Left ventricle myocardium inferior (tissue), 1 donor: ENCODE results near the gene CLEC16A. TPM values are rescaled to one million over a fixed set of nuclear protein-coding genes. Genes with fewer than 3 reads are reported as not detected.

Source experiments
- DNase-seq: peaks from one replicate; pipeline ENCODE4 v3.0.0-alpha.2; 2020
- H3K27ac ChIP-seq: fragments of 200-600 bp; replicated peaks from 2 replicates; pipeline ENCODE4 v1.8.0; 2021
- H3K27me3 ChIP-seq: fragments of 200-600 bp; 2 replicates; pipeline ENCODE4 v1.8.0; 2021; ENCODE audit warnings: low read depth
- H3K36me3 ChIP-seq: fragments of 200-600 bp; 2 replicates; pipeline ENCODE4 v1.8.0; 2021
- H3K4me1 ChIP-seq: fragments of 200-600 bp; 2 replicates; pipeline ENCODE4 v1.8.0; 2021
- H3K4me3 ChIP-seq: fragments of 200-600 bp; 2 replicates; pipeline ENCODE4 v1.8.0; 2021; ENCODE audit warnings: mild to moderate bottlenecking, moderate library complexity
- H3K9me3 ChIP-seq: fragments of 200-600 bp; replicated peaks from 2 replicates; pipeline ENCODE4 v1.8.0; 2021
- intact Hi-C: fragments of 100-400 bp; cut with micrococcal nuclease; formaldehyde crosslinking; loops from one replicate; pipeline ENCODE4 v1.11.0; 2022
- total RNA-seq: library from RNA; stranded (reverse); fragmentation: NEBNext Ultra II Directional; extraction: Animal tissue kit (Norgen Biotek cat#: 25700); gene quantifications from one replicate; pipeline ENCODE4 v1.2.1, GENCODE V29; 2021
- TF ChIP-seq, protein P1 (sequence below): fragments of 200-600 bp; IDR thresholded peaks from 2 replicates; pipeline ENCODE4 v1.8.0; 2021; ENCODE audit warnings: antibody characterized with exemption, mild to moderate bottlenecking, borderline replicate concordance
- donor health status: DM: no; HTN: yes; CAD: no; lungs with severe emphysema.

Gene CLEC16A
- total RNA-seq, 1 donor from 2014 or later: 24.6 TPM

DNA sequence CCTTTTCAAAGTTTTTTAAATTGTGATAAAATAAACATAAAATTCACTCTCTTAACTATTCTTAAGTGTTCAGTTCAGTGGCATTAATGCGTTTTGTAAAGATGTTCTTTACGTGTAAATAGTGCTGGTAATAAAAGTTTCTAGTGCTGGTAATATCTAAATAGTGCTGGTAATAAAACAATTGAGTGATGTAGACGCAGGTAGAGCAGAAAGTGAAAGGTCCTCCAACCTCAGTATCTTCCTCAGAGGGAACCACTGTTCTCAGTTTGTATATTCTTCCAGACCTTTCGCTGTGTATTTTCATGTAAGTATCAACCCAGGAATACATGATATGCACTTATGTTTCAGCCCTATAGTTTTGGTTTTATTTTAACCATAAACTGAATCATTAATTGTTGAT, 53.1 kb downstream of the CLEC16A start:
- TF ChIP-seq, protein P1, sequence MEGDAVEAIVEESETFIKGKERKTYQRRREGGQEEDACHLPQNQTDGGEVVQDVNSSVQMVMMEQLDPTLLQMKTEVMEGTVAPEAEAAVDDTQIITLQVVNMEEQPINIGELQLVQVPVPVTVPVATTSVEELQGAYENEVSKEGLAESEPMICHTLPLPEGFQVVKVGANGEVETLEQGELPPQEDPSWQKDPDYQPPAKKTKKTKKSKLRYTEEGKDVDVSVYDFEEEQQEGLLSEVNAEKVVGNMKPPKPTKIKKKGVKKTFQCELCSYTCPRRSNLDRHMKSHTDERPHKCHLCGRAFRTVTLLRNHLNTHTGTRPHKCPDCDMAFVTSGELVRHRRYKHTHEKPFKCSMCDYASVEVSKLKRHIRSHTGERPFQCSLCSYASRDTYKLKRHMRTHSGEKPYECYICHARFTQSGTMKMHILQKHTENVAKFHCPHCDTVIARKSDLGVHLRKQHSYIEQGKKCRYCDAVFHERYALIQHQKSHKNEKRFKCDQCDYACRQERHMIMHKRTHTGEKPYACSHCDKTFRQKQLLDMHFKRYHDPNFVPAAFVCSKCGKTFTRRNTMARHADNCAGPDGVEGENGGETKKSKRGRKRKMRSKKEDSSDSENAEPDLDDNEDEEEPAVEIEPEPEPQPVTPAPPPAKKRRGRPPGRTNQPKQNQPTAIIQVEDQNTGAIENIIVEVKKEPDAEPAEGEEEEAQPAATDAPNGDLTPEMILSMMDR: no peak
- Histone ChIP-seq H3K4me3 (no peak overlapping the region), H3K27ac (no peak overlapping the region), H3K9me3 (no peaks in the 10 kb centered on the region), H3K36me3 (peaks cover 38% of the 10 kb centered on the region), H3K27me3 (no peaks in the 10 kb centered on the region), H3K4me1 (peaks cover 9% of the 10 kb centered on the region)
- intact Hi-C loops: no loop called here
- no peak for DNase-seq

DNA sequence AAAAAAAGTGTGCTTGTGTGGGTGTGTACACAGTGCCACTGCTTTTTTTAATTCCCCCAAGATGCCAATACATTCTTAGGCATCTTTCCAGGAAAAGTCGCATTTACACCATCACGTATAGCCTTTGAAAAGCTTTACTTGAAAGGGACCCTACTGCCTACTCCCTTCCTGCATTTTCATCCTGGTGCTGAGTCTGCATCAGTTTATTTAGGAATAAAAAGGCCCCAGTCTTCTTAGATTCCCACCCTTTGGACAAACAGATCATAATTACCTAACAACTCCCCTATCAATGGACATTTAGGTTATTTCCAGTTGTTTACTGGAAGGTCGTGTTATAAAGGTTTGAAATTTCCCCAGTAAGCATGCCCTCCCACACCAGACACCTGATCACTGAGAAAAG, 54.9 kb downstream of the CLEC16A start:
- H3K27me3 ChIP-seq: no peaks in the 10 kb centered on the region
- H3K27ac ChIP-seq: no peak overlapping the region
- no peaks in the 10 kb centered on the region for H3K9me3 ChIP-seq
- H3K4me3 ChIP-seq: no peak overlapping the region
- DNase-seq: no peak
- TF ChIP-seq, protein P1: no peak
- H3K36me3 ChIP-seq: peaks cover 43% of the 10 kb centered on the region
- intact Hi-C loops: no loop called here
- no peaks in the 10 kb centered on the region for H3K4me1 ChIP-seq

GRCh38 chr16:11001611-11002010, 57.2 kb downstream of the CLEC16A start:
- intact Hi-C loops: no loop called here
- H3K4me3 ChIP-seq: no peak overlapping the region
- no peaks in the 10 kb centered on the region for H3K4me1 ChIP-seq
- no peak for DNase-seq
- H3K27me3 ChIP-seq: no peaks in the 10 kb centered on the region
- peaks cover 47% of the 10 kb centered on the region for H3K36me3 ChIP-seq
- no peak overlapping the region for H3K27ac ChIP-seq
- H3K9me3 ChIP-seq: no peaks in the 10 kb centered on the region
- TF ChIP-seq, protein P1: no peak

- Histone ChIP-seq H3K4me1 (no peaks in the 10 kb centered on the region), H3K4me3 (no peak overlapping the region), H3K27me3 (no peaks in the 10 kb centered on the region), H3K9me3 (no peaks in the 10 kb centered on the region), H3K36me3 (peaks cover 32% of the 10 kb centered on the region), H3K27ac (no peak overlapping the region)
- TF ChIP-seq, protein P1: no peak
- intact Hi-C loops: no loop called here
- DNase-seq: no peak
Observed at GRCh38 chr16:11003141-11003540, 58.8 kb downstream of the CLEC16A start.

DNA sequence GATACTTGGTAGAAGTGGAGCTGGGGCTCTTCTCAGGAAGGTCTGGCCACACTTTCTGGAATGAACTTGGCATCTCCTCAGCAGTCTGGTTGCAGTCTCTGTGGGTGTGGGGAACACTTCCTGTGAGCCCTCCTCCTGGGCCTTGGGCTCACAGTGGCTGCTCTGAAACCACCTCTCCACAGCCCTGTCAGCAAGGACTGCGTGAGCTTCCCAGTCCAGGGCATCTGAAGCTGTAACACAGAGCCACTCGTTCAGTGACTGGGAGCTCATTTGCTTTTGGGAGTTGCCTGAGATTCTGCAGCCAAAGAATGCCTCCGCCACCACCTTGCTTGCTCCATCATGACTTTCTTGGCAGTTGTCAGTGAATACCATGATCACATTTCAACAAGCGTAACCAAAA, 60.0 kb downstream of the CLEC16A start:
- Histone ChIP-seq H3K27ac (no peak overlapping the region), H3K4me3 (no peak overlapping the region), H3K27me3 (no peaks in the 10 kb centered on the region), H3K9me3 (no peaks in the 10 kb centered on the region), H3K36me3 (peaks cover 30% of the 10 kb centered on the region), H3K4me1 (no peaks in the 10 kb centered on the region)
- intact Hi-C loops: no loop called here
- no peak for DNase-seq
- TF ChIP-seq, protein P1: no peak
